GM19099 (cell line): ENCODE measurements around the gene UBL4B.

Experiments used
- POLR2A ChIP-seq: IDR thresholded peaks from 3 replicates; pipeline ENCODE4 v1.6.1; 2011; ENCODE audit warnings: low read depth; ENCODE audit not compliant: insufficient read length; ENCODE audit errors: extremely low read depth

Gene UBL4B

GRCh38 chr1:110123224-110123623 lies 11.0 kb downstream of the UBL4B start:
- no peak for TF ChIP-seq POLR2A

DNA sequence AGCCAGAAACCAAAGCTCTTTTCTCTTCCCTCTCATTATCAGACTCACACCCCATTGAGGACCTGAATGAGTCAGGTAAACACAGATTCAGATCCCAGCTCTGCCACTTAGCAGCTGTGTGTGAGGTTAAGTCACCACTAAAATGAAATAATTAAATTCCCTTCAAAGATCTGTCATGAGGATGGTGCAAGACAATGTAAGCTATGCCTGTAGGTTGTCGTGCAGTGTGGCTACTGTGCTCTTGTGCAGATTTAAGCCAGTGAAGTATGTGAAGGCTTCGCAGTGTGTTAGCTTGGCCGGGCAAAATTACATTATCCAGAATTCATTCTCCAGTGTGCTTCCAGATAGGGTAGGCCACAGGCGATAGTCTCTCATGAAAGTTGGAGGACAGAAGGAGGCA lies 13.6 kb downstream of the UBL4B start:
- no peak for TF ChIP-seq POLR2A

GRCh38 chr1:110130113-110130591 lies 17.9 kb downstream of the UBL4B start:
- no peak for TF ChIP-seq POLR2A

DNA sequence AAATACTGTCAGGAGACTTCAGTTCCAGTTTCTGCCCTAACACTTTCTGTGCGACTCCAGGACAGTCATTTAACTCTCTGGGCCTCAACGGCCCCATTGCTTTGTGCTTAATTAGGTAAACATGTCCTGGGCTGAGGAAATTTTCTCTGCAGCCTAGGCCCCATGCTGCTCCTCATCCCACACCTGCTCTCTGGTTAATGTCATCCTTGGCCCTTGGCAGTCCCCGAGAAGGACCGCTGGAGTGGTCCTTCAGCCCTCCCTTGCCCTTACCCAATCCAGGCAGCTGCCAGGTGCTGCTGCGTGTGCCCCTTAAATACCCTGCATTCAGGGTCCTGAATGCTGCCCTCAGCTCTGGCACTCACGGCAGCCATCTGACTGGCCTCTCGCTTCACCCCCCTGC lies 18.7 kb downstream of the UBL4B start:
- TF ChIP-seq POLR2A: no peak

GRCh38 chr1:110132682-110133081 lies 20.4 kb downstream of the UBL4B start:
- TF ChIP-seq POLR2A: no peak

GRCh38 chr1:110133436-110133835 lies 21.2 kb downstream of the UBL4B start:
- no peak for TF ChIP-seq POLR2A

DNA sequence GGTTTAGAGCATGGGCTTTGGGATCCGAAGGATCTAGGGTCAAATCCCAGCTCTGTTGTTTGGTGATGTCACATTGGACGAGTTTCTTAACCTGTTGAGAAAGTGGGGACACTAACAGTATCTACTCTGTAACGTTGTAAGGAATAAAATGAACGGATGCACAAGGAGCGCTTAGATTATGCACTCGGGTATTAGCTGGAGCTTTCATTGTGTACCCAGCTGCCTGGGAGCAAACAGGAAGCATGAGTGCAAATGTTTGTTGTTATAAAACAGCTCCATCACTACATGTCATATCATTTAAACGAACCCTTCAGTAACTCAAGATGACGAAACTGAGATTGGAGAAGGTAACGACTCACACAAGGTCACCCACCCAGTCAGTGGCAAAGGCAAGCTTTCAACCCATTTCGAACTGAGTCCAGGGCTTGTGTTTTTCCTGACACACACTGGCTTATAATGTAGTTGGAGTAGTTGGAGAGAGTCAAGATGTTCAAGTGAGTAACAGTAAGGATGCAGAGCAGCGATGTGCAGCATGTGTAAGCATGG lies 21.9 kb downstream of the UBL4B start:
- TF ChIP-seq POLR2A: no peak

GRCh38 chr1:110135246-110135645 lies 23.0 kb downstream of the UBL4B start:
- no peak for TF ChIP-seq POLR2A

GRCh38 chr1:110135666-110136065 lies 23.4 kb downstream of the UBL4B start:
- no peak for TF ChIP-seq POLR2A

DNA sequence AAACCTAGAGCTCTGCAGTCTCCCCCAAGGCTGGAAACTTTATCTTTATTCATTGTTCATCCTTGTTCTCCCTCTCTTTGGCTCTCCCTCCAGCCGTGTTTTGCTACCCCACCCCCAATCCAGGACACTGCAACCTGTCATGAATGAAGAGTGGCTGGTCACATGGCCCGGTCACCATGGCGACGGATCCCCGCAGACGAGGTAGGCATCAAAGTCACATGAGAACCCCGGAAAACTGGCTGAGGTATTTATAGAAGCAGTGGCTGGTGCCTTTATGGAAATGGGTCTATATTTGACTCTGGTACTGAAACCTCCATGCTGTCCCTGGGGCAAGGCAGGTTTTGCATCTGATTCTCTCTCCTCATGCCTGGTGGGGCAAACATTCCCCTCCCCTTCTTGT lies 24.7 kb downstream of the UBL4B start:
- TF ChIP-seq POLR2A: no peak

DNA sequence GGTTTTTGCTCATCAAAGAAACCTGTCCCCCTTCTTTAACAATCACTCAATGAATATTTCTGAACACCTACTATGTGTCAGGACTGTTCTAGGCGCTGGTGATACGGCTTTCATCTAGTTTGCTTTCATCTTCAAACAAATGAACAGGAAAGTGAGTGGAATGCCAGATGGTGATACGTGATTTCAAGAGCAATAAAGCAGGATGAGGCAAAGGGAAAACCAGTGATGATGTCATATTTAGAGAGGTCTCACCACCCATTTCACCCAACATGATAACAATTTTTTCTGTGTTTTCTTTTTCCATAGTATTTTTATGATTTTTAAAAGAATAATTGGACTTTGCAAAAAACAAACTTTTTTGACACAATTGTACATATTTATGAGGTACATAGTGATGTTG lies 26.7 kb downstream of the UBL4B start:
- TF ChIP-seq POLR2A: no peak

GRCh38 chr1:110144366-110144765 lies 32.1 kb downstream of the UBL4B start:
- no peak for TF ChIP-seq POLR2A

DNA sequence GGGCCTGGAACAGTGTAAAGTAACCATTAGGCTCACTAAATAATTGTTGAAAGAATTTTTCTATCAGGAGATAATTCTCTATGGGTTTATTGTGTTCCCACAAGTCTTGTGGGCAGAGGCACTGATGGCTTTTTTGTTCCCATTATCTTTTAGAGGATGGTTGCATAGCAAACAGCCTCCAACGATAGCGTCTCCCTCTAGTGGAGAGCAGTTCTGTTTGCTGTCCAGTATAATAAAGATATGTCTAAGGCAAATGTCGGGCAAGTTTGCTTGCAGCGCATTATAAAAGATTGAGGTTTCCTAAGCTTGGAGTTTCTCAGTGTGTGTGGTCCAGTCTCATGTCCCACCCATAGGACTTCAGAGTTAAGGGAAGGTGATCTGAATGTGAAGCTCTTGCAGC lies 36.7 kb downstream of the UBL4B start:
- no peak for TF ChIP-seq POLR2A

DNA sequence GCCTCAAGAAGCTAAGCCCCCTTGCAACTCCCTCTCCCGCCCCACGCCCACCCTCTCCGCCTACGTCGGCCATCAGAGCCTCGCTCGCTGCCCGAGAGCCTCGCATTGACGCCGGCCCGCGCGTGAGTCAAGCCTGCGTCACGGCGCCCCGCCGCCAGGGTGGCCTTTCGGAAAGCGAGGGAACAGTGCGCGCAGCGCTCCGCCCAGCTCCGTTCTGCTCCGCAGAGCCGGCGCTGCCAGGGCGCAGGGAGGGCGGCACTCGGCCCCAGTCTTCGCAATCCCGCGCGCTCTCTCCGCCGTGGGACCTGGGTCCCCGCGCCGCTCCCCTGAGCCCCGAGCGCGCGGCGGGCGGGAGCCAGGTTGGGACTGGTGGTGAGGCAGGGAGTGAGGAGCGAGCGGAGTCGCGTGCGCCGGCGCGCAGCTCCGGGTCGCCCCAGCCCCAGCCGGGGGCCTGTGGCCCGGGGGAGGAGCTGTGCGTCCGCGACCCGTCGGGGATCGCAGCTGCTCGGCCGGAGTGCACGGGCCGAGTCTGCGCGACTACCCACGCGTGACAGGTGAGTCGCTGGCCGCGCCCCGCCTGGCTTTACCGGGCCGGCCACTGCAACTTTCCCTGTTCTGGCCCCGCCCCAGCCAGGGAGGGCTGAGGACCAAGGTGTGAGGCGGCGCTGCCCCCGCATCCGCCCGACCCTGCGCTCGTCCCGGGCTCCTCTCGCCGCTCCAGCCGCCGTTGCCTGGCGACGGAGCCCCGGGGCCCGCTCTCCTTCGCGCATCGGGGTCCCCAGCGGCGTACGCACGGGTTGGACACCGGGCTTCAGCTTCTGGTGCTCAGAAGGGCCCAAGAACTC lies 38.3 kb downstream of the UBL4B start, which contains the start of gene SLC6A17:
Gene SLC6A17 (plus strand): TSS at position 165 of the 845 bp plus-strand sequence. CDS start 16,436 bp downstream, outside the sequence.
- no peak for TF ChIP-seq POLR2A

- TF ChIP-seq POLR2A: no peak
Measured at GRCh38 chr1:110151175-110151669, 39.0 kb downstream of the UBL4B start.
